H1 (cell line): ENCODE results near the gene GABRE. TPM values are rescaled to one million over a fixed set of nuclear protein-coding genes. Genes with fewer than 3 reads are reported as not detected.

Source experiments
- CTCF ChIA-PET: fragments of 300-600 bp; sonication (Branson Sonifier 250); formaldehyde crosslinking; loops from one replicate; lab custom pipeline; 2021; ENCODE audit not compliant: partially characterized antibody; lab: Charles Lee
- POLR2A ChIA-PET: fragments of 300-600 bp; sonication (Branson Sonifier 250); formaldehyde crosslinking; loops from one replicate; lab custom pipeline; 2021; ENCODE audit warnings: inconsistent platforms; ENCODE audit not compliant: partially characterized antibody; lab: Charles Lee
- DNase-seq, 2 experiments: peaks; one replicate each; pipeline versions ENCODE4 v3.0.0 to v3.0.0-alpha.2; 2010 to 2022; ENCODE audit warnings: low spot score in 2 of 2, low read depth in 1 of 2, mixed read lengths in 1 of 2
- FAIRE-seq: peaks from 2 replicates; lab custom pipeline; 2011; peaks lifted over from hg19 to GRCh38; lab: Jason Lieb, UNC
- H2AFZ ChIP-seq: 2 replicates; pipeline ENCODE4 v1.8.1; 2012; ENCODE audit warnings: low read length, inconsistent platforms
- H2AK5ac ChIP-seq: 2 replicates; pipeline ENCODE4 v1.6.1; 2013; ENCODE audit warnings: low read depth, low read length
- H2BK120ac ChIP-seq: replicated peaks from 2 replicates; pipeline ENCODE3; 2013; ENCODE audit warnings: low read depth, low read length, inconsistent platforms
- H2BK12ac ChIP-seq: 2 replicates; pipeline ENCODE4 v1.6.1; 2013; ENCODE audit warnings: low read depth, low read length
- H2BK15ac ChIP-seq: 2 replicates; pipeline ENCODE4 v1.6.1; 2013; ENCODE audit warnings: low read length
- H2BK20ac ChIP-seq: 2 replicates; pipeline ENCODE4 v1.6.1; 2013; ENCODE audit warnings: low read length
- H2BK5ac ChIP-seq: 2 replicates; pipeline ENCODE4 v1.6.1; 2013; ENCODE audit warnings: low read depth, low read length
- H3K14ac ChIP-seq: 2 replicates; pipeline ENCODE4 v1.6.1; 2013; ENCODE audit warnings: inconsistent platforms; ENCODE audit not compliant: insufficient read length
- H3K18ac ChIP-seq: 2 replicates; pipeline ENCODE4 v1.6.1; 2013; ENCODE audit warnings: low read length; ENCODE audit errors: extremely low read depth
- H3K23ac ChIP-seq: 2 replicates; pipeline ENCODE4 v1.6.1; 2013; ENCODE audit warnings: inconsistent platforms; ENCODE audit not compliant: insufficient read length
- H3K23me2 ChIP-seq: 2 replicates; pipeline ENCODE4 v1.6.1; 2013; ENCODE audit warnings: low read depth, low read length
- H3K27ac ChIP-seq: 2 replicates; pipeline ENCODE4 v1.6.1; 2011; ENCODE audit warnings: low read depth, low read length, inconsistent platforms
- H3K27me3 ChIP-seq, 4 experiments: replicated peaks in 1 of 4; 1 replicate in 1 of 4; 2 replicates in 3 of 4; pipeline versions ENCODE4 v1.6.1 to v1.8.1; 2011 to 2013; ENCODE audit warnings: low read length in 3 of 4, mild to moderate bottlenecking in 3 of 4, inconsistent platforms in 2 of 4, mixed read lengths in 2 of 4, moderate library complexity in 1 of 4; ENCODE audit not compliant: control insufficient read depth in 3 of 4, insufficient read depth in 3 of 4; ENCODE audit errors: extremely low read depth in 1 of 4
- H3K36me3 ChIP-seq, 4 experiments: 2 replicates each; pipeline versions ENCODE4 v1.6.1 to v1.8.1; 2011 to 2013; ENCODE audit warnings: mild to moderate bottlenecking in 4 of 4, low read length in 3 of 4, moderate library complexity in 2 of 4, control low read depth in 1 of 4, inconsistent platforms in 1 of 4; ENCODE audit not compliant: insufficient read depth in 4 of 4, control insufficient read depth in 2 of 4
- H3K4ac ChIP-seq: replicated peaks from 2 replicates; pipeline ENCODE3; 2013; ENCODE audit warnings: low read length, low read depth, mixed read lengths, inconsistent platforms; ENCODE audit not compliant: insufficient read length
- H3K4me1 ChIP-seq, 4 experiments: replicated peaks in 1 of 4; 1 replicate in 1 of 4; 2 replicates in 3 of 4; pipeline versions ENCODE4 v1.6.1 to v1.8.1; 2011 to 2013; ENCODE audit warnings: low read length in 3 of 4, inconsistent platforms in 2 of 4, mixed read lengths in 1 of 4; ENCODE audit not compliant: insufficient read depth in 4 of 4, control insufficient read depth in 3 of 4
- H3K4me2 ChIP-seq, 2 experiments: 2 replicates each; pipeline versions ENCODE4 v1.6.1 to v1.8.1; 2011 to 2013; ENCODE audit warnings: low read depth in 2 of 2, low read length in 2 of 2, control low read depth in 1 of 2, inconsistent platforms in 1 of 2, mild to moderate bottlenecking in 1 of 2; ENCODE audit not compliant: insufficient read depth in 1 of 2
- H3K4me3 ChIP-seq, 4 experiments: fragments of 200-600, 300-600 bp in 1 of 4; sonication (generic), shearing (Covaris generic), sonication (Bioruptor Twin) in 1 of 4; 2 replicates each; pipeline versions ENCODE4 v1.5.1 to v1.8.1; 2011 to 2016; ENCODE audit warnings: low read length in 4 of 4, low read depth in 3 of 4, control low read depth in 2 of 4, inconsistent platforms in 2 of 4, mild to moderate bottlenecking in 2 of 4, mixed read lengths in 1 of 4, moderate library complexity in 1 of 4; ENCODE audit not compliant: insufficient read depth in 2 of 4; ENCODE audit errors: extremely low read depth in 1 of 4
- H3K56ac ChIP-seq: replicated peaks from 2 replicates; pipeline ENCODE3; 2013; ENCODE audit warnings: low read depth, mild to moderate bottlenecking, mixed read lengths, low read length, inconsistent platforms; ENCODE audit not compliant: insufficient read length
- H3K79me1 ChIP-seq: 2 replicates; pipeline ENCODE4 v1.6.1; 2013; ENCODE audit warnings: low read depth, low read length, control low read depth
- H3K79me2 ChIP-seq, 2 experiments: 2 replicates each; pipeline versions ENCODE4 v1.6.1 to v1.8.1; 2012 to 2013; ENCODE audit warnings: low read length in 2 of 2, mild to moderate bottlenecking in 2 of 2, inconsistent platforms in 1 of 2; ENCODE audit not compliant: insufficient read depth in 2 of 2, control insufficient read depth in 1 of 2
- H3K9ac ChIP-seq, 4 experiments: replicated peaks in 1 of 4; 1 replicate in 1 of 4; 2 replicates in 3 of 4; pipeline versions ENCODE4 v1.6.1 to v1.8.1; 2011 to 2013; ENCODE audit warnings: low read depth in 3 of 4, low read length in 3 of 4, control low read depth in 2 of 4, mild to moderate bottlenecking in 2 of 4, moderate library complexity in 2 of 4, inconsistent platforms in 1 of 4; ENCODE audit errors: extremely low read depth in 1 of 4
- H3K9me3 ChIP-seq, 2 experiments: 2 replicates each; pipeline versions ENCODE4 v1.6.1 to v1.8.1; 2012 to 2013; ENCODE audit warnings: mild to moderate bottlenecking in 2 of 2, moderate library complexity in 2 of 2, control low read depth in 1 of 2, inconsistent platforms in 1 of 2, low read depth in 1 of 2, low read length in 1 of 2, mixed read lengths in 1 of 2; ENCODE audit not compliant: insufficient read depth in 2 of 2
- H4K20me1 ChIP-seq, 2 experiments: replicated peaks in 1 of 2; 2 replicates each; pipeline versions ENCODE3 to v1.8.1; 2011 to 2013; ENCODE audit warnings: inconsistent platforms in 2 of 2, low read length in 2 of 2, mild to moderate bottlenecking in 1 of 2; ENCODE audit not compliant: insufficient read depth in 2 of 2, control insufficient read depth in 1 of 2
- H4K5ac ChIP-seq: 2 replicates; pipeline ENCODE4 v1.6.1; 2013; ENCODE audit warnings: low read length, low read depth, mixed read lengths, inconsistent platforms; ENCODE audit not compliant: insufficient read length
- H4K8ac ChIP-seq: 2 replicates; pipeline ENCODE4 v1.8.0; 2013; ENCODE audit warnings: mild to moderate bottlenecking, moderate library complexity, low read length, inconsistent platforms; ENCODE audit not compliant: insufficient read depth; ENCODE audit errors: extremely low read depth
- H4K91ac ChIP-seq: replicated peaks from 2 replicates; pipeline ENCODE3; 2013; ENCODE audit warnings: low read length, mixed read lengths, inconsistent platforms; ENCODE audit not compliant: insufficient read length
- ATF3 ChIP-seq: IDR thresholded peaks from 2 replicates; pipeline ENCODE4 v1.6.1; 2011; ENCODE audit warnings: low read depth, mild to moderate bottlenecking, low read length; ENCODE audit not compliant: insufficient read depth
- CEBPB ChIP-seq: IDR thresholded peaks from 2 replicates; pipeline ENCODE4 v1.6.1; 2012; ENCODE audit warnings: low read depth, low read length
- CTBP2 ChIP-seq: IDR thresholded peaks from 2 replicates; pipeline ENCODE4 v1.7.0; 2011; ENCODE audit warnings: borderline replicate concordance, mild to moderate bottlenecking, moderate library complexity, mixed read lengths, low read length; ENCODE audit not compliant: insufficient read depth, insufficient read length
- FOSL1 ChIP-seq: IDR thresholded peaks from 2 replicates; pipeline ENCODE4 v1.6.1; 2011; ENCODE audit warnings: mild to moderate bottlenecking, low read depth, low read length, moderate library complexity; ENCODE audit not compliant: insufficient read depth
- GABPA ChIP-seq: IDR thresholded peaks from 2 replicates; pipeline ENCODE4 v1.6.1; 2011; ENCODE audit warnings: mild to moderate bottlenecking, low read length, moderate library complexity, borderline replicate concordance; ENCODE audit not compliant: insufficient read depth
- MAFK ChIP-seq: IDR thresholded peaks from 2 replicates; pipeline ENCODE4 v1.6.1; 2012; ENCODE audit warnings: low read depth, mild to moderate bottlenecking, improper control_type of control experiment, low read length
- MAX ChIP-seq: IDR thresholded peaks from 2 replicates; pipeline ENCODE4 v1.6.1; 2012; ENCODE audit warnings: inconsistent platforms
- NRF1 ChIP-seq: IDR thresholded peaks from 2 replicates; pipeline ENCODE4 v1.6.1; 2011; ENCODE audit warnings: mild to moderate bottlenecking, low read depth, low read length, improper control_type of control experiment
- PHF8 ChIP-seq: fragments of 200-600 bp; sonication (generic); conservative IDR thresholded peaks from 2 replicates; pipeline ENCODE4 v1.7.1; 2012; ENCODE audit warnings: low read depth, mild to moderate bottlenecking, inconsistent platforms, low read length, moderate library complexity
- SP2 ChIP-seq: IDR thresholded peaks from 2 replicates; pipeline ENCODE4 v1.6.1; 2012; ENCODE audit warnings: mild to moderate bottlenecking, low read length, inconsistent platforms
- SRF ChIP-seq: IDR thresholded peaks from 2 replicates; pipeline ENCODE4 v1.6.1; 2011; ENCODE audit warnings: mild to moderate bottlenecking, low read depth, low read length, moderate library complexity
- TAF1 ChIP-seq: IDR thresholded peaks from 2 replicates; pipeline ENCODE4 v1.6.1; 2011; ENCODE audit warnings: mild to moderate bottlenecking, low read depth, low read length
- WGBS, 2 experiments: shearing (Covaris generic) in 1 of 2; methylation state at CpG; one replicate each; pipeline versions ENCODE4 v1.1.6 to v1.1.7; 2013 to 2015; ENCODE audit warnings: low lambda C conversion rate in 2 of 2, mixed read lengths in 2 of 2, inconsistent platforms in 1 of 2, low coverage in 1 of 2, missing lambda C conversion rate in 1 of 2; ENCODE audit not compliant: insufficient replicate concordance in 2 of 2, insufficient coverage in 1 of 2, insufficient read length in 1 of 2; ENCODE audit errors: extremely low coverage in 1 of 2, missing lambda C conversion rate in 1 of 2; 5-methylcytosine and 5-hydroxymethylcytosine counted together
- polyA plus RNA-seq, 7 experiments: library from polyadenylated mRNA; depleted of rRNA in 3 of 7; stranded (reverse) in 5 of 7; unstranded in 2 of 7; fragments of >200 nt in 5 of 7; fragments of 200-250 nt in 2 of 7; gene quantifications; 1 replicate in 5 of 7; 2 replicates in 1 of 7; 4 replicates in 1 of 7; pipeline versions ENCODE4 v1.2.1 to v1.2.3, GENCODE V29; 2011 to 2013; ENCODE audit warnings: missing spikeins in 2 of 7, mixed read lengths in 2 of 7
- total RNA-seq: library from RNA; stranded (reverse); fragmentation: NEBNext Ultra II Directional; extraction: Animal tissue kit (Norgen Biotek cat#: 25700); gene quantifications from 2 replicates; pipeline ENCODE4 v1.2.1, GENCODE V29; 2021

Gene GABRE
- total and polyA plus RNA-seq, 2 of the 8 experiments (the other 6 are each of a cell fraction or from before 2014, with no cell fraction given), result 5.5 to 7.0 TPM

- Histone ChIP-seq H2BK20ac (no peak overlapping the region), H3K9ac (no peak overlapping the region), H3K18ac (no peak overlapping the region), H3K14ac (no peak overlapping the region), H2BK5ac (no peak overlapping the region), H2BK120ac (no peak overlapping the region), H3K56ac (no peak overlapping the region), H2AFZ (no peak overlapping the region), H3K4me3 (no peak overlapping the region), H3K9me3 (no peaks in the 10 kb centered on the region), H3K27ac (no peak overlapping the region), H3K79me1 (no peaks in the 10 kb centered on the region), H4K5ac (no peak overlapping the region), H3K4me1 (peaks cover 0 to 3% (median 0%) of the 10 kb centered on the region in 4 experiments; a peak in 1 of 7 replicates), H4K8ac (no peak overlapping the region), H2BK15ac (no peak overlapping the region), H3K4me2 (no peak overlapping the region), H3K79me2 (no peaks in the 10 kb centered on the region), H2BK12ac (no peak overlapping the region), H3K27me3 (no peaks in the 10 kb centered on the region), H2AK5ac (no peak overlapping the region), H3K4ac (no peak overlapping the region), H4K91ac (no peak overlapping the region), H3K23me2 (no peaks in the 10 kb centered on the region), H3K23ac (no peak overlapping the region), H4K20me1 (no peaks in the 10 kb centered on the region), H3K36me3 (no peaks in the 10 kb centered on the region)
- CTCF ChIA-PET, result interaction anchor here (0.7 kb wide), 1 partner anchor 68 kb away, joined by 3 read pairs; no protein-coding TSS in a partner anchor
- WGBS, 2 experiments, result no CpG with 5 or more reads among the region's 10 CpGs
- FAIRE-seq (no peak), DNase-seq (no peak)
- POLR2A ChIA-PET, result no interaction called here
- TF ChIP-seq SRF (no peak), CEBPB (no peak), MAX (no peak), TAF1 (no peak), NRF1 (no peak), PHF8 (no peak), GABPA (no peak), CTBP2 (no peak), SP2 (no peak), MAFK (no peak), FOSL1 (no peak), ATF3 (no peak)
Observed at GRCh38 chrX:151921292-151921691, 53.2 kb downstream of the GABRE start.
